RWPE2 (cell line): Measurements from ENCODE around the gene CCDC33.

Experiments used
- ATAC-seq: fragments of 200-7000 bp; cut with Tn5 transposase; 3 replicates; pipeline ENCODE4 v1.9.1; 2021; ENCODE audit warnings: low read depth
- DNase-seq: peaks from one replicate; pipeline ENCODE4 v3.0.0-alpha.2; 2020; ENCODE audit warnings: low spot score
- H3K27ac ChIP-seq: fragments of 450-650 bp; 2 replicates; pipeline ENCODE4 v1.5.1; 2017; ENCODE audit warnings: mild to moderate bottlenecking; ENCODE audit not compliant: poor library complexity, severe bottlenecking
- H3K27me3 ChIP-seq: fragments of 250-450 bp; sonication (Bioruptor Pico); 2 replicates; pipeline ENCODE4 v1.5.1; 2021; ENCODE audit warnings: mild to moderate bottlenecking, moderate library complexity; ENCODE audit not compliant: insufficient read depth, poor library complexity, severe bottlenecking
- H3K36me3 ChIP-seq: fragments of 250-450 bp; sonication (Bioruptor Pico); 2 replicates; pipeline ENCODE4 v1.5.1; 2020; ENCODE audit warnings: low read depth, mild to moderate bottlenecking, moderate library complexity
- H3K4me1 ChIP-seq: fragments of 250-450 bp; sonication (Bioruptor Pico); 2 replicates; pipeline ENCODE4 v1.5.1; 2021; ENCODE audit warnings: mild to moderate bottlenecking, moderate library complexity; ENCODE audit not compliant: insufficient read depth, poor library complexity, severe bottlenecking
- H3K4me3 ChIP-seq: fragments of 250-450 bp; sonication (Bioruptor Pico); 2 replicates; pipeline ENCODE4 v1.5.1; 2021; ENCODE audit warnings: mild to moderate bottlenecking, moderate library complexity; ENCODE audit not compliant: severe bottlenecking
- H3K9me3 ChIP-seq: fragments of 250-450 bp; sonication (Bioruptor Pico); 2 replicates; pipeline ENCODE4 v1.5.1; 2021; ENCODE audit warnings: mild to moderate bottlenecking, moderate library complexity; ENCODE audit not compliant: severe bottlenecking
- TF ChIP-seq, protein P1 (sequence below): fragments of 450-650 bp; IDR thresholded peaks from one replicate; pipeline ENCODE4 v1.5.1; 2017; ENCODE audit warnings: mild to moderate bottlenecking, moderate library complexity; ENCODE audit not compliant: poor library complexity, severe bottlenecking

Gene CCDC33

DNA sequence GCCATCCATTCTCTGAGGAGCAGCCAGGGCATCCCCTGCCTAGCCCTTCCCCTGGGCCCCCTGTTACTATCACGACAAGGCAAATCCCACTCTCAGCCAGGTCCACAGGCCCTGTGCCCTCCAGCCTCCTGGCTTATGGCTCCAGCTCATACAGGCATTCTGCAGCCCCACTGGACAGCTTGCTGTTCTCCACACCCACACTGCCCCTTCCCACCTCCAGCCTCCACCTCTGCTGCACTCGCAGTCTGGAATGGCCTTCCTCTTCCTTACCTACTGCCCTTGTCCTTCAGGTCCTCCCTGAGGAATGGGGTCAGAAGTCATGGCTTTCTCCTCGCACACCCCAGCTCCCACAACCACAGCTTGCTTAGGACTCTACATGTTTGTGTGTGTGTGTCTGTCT is 40.4 kb downstream of the CCDC33 start:
- H3K27me3 ChIP-seq: peaks cover 16% of the 10 kb centered on the region
- TF ChIP-seq, protein P1, sequence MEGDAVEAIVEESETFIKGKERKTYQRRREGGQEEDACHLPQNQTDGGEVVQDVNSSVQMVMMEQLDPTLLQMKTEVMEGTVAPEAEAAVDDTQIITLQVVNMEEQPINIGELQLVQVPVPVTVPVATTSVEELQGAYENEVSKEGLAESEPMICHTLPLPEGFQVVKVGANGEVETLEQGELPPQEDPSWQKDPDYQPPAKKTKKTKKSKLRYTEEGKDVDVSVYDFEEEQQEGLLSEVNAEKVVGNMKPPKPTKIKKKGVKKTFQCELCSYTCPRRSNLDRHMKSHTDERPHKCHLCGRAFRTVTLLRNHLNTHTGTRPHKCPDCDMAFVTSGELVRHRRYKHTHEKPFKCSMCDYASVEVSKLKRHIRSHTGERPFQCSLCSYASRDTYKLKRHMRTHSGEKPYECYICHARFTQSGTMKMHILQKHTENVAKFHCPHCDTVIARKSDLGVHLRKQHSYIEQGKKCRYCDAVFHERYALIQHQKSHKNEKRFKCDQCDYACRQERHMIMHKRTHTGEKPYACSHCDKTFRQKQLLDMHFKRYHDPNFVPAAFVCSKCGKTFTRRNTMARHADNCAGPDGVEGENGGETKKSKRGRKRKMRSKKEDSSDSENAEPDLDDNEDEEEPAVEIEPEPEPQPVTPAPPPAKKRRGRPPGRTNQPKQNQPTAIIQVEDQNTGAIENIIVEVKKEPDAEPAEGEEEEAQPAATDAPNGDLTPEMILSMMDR: no peak
- H3K4me1 ChIP-seq: no peaks in the 10 kb centered on the region
- no peak overlapping the region for H3K4me3 ChIP-seq
- H3K9me3 ChIP-seq: no peaks in the 10 kb centered on the region
- ATAC-seq (no peak), DNase-seq (no peak)
- H3K27ac ChIP-seq: no peak overlapping the region
- no peaks in the 10 kb centered on the region for H3K36me3 ChIP-seq

DNA sequence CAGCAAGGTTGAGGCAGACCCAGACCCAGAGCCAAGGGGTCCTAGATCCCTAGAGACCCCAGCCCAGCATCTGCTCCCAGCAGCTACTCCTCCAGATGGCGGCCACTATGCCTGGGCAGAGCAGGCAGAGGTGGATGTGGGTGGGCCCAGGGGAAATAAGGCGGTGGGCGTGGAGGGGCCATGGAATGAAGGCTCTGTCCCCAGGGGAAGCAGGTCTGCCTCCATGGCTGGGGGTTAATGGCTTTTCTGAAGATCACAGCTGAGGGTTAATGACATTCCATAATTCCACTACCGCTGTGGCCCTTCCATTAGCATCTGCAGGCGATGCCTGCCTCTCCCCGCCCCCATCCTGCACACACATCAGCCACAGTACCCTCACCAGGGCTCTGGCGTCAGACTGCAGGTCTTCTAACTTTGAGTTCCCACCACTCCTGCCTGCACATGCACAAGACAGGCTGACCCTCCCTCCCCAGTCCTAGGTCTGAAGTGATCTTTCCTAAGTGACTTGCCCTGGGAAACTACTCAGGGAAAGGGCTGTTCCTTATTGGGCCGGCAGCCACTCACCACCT is 41.2 kb downstream of the CCDC33 start:
- Histone ChIP-seq H3K27me3 (peaks cover 18% of the 10 kb centered on the region), H3K36me3 (no peaks in the 10 kb centered on the region), H3K4me3 (no peak overlapping the region), H3K4me1 (no peaks in the 10 kb centered on the region), H3K27ac (no peak overlapping the region), H3K9me3 (no peaks in the 10 kb centered on the region)
- ATAC-seq (no peak), DNase-seq (no peak)
- TF ChIP-seq, protein P1: no peak

DNA sequence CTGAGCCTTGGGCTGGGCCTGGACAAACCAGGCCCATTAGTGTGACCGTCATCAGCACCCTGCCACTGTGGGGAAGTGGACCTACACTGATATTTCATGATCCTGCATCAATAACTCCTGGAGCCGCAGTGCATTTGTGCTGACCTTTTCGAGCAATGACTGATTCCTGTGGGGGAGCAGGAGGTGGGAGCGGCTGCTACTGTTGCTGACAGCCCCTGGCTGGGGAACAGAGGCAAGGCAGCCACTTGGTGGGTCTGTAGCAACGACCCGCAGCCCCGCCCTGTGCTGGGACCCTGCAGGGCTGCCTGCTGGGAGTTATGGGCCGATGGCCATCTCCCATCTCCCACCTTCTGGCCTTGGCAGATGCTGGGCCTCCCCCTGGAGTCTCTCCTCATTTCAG is 42.1 kb downstream of the CCDC33 start:
- Histone ChIP-seq H3K27ac (no peak overlapping the region), H3K4me3 (no peak overlapping the region), H3K4me1 (no peaks in the 10 kb centered on the region), H3K9me3 (no peaks in the 10 kb centered on the region), H3K27me3 (peaks cover 27% of the 10 kb centered on the region), H3K36me3 (no peaks in the 10 kb centered on the region)
- TF ChIP-seq, protein P1: no peak
- DNase-seq: no peak
- ATAC-seq: no peak

DNA sequence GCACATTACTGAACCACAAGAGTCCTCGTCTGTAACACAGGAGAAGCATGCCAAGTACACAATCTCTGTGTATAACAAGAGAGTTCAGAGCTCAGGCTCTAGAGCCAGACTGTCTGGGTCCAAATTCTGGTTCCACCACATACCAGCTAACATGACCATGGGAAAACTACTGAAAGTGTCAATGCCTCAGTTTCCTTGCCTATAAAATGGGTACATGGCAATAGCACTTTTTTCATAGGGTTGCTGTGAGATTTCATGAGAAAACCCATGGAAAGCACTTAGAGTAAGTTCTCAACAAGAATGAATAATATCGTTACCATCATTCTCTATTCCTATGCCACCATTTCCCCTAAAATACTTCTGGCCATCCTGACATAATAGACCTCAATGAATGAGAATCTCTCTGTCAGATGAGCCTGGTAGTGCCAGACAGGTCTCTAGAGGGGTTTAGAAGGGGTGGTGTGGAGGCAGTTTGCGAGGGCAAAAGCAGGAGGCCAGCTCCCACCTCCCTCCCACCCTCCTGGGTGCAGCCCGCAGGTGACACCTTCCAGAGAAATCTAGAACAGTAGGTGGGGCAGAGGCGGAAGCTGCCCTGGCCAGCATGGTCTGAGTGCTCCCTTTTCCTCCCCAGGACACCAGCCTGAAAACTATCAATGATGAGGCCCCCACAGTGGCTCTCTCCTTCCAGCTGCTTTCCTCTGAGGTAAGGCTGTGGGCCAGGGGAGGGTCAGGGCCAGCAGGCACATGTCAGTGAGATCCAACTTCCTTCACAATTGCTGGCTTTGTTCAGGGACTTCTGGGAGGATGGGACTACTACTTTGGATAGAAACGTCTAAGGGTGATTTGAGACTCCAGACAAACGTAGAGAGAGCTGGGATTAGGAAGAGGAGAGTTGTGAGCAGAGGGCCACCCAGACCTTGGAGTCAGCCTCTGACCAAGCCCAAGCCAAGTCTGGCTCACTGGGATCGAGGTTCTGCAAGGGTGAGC is 45.3 kb downstream of the CCDC33 start:
- no peak for ATAC-seq
- no peak for DNase-seq
- Histone ChIP-seq H3K4me3 (no peak overlapping the region), H3K36me3 (no peaks in the 10 kb centered on the region), H3K27ac (no peak overlapping the region), H3K4me1 (no peaks in the 10 kb centered on the region), H3K9me3 (no peaks in the 10 kb centered on the region), H3K27me3 (peaks cover 44% of the 10 kb centered on the region)
- TF ChIP-seq, protein P1: no peak
